Smooth muscle cell (in vitro differentiated cells): Measurements from ENCODE around the gene FGF11. TPM values are rescaled to one million over a fixed set of nuclear protein-coding genes. Genes with fewer than 3 reads are reported as not detected.
"Not testable (repeated sequence)": the region's sequence is repeated elsewhere in the genome, so short reads cannot be mapped to it uniquely, and the experiment has no call there.

Experiments
- DNase-seq: peaks from one replicate; lab custom pipeline; 2025; ENCODE audit not compliant: unreplicated experiment; lab: John Stamatoyannopoulos, UW
- H2AFZ ChIP-seq: fragments of 200-600 bp; sonication (generic); 2 replicates; pipeline ENCODE4 v1.6.0; 2016; ENCODE audit warnings: antibody characterized with exemption, low read depth, mild to moderate bottlenecking
- H3F3A ChIP-seq: fragments of 200-600 bp; sonication (generic); 2 replicates; pipeline ENCODE4 v1.6.0; 2017; ENCODE audit warnings: antibody characterized with exemption, low read depth
- H3K27ac ChIP-seq: fragments of 200-600 bp; sonication (generic); 2 replicates; pipeline ENCODE4 v1.5.1; 2016; ENCODE audit warnings: low read depth, mild to moderate bottlenecking
- H3K27me3 ChIP-seq: fragments of 200-600 bp; sonication (generic); 2 replicates; pipeline ENCODE4 v1.6.1; 2016; ENCODE audit warnings: low read depth, mild to moderate bottlenecking
- H3K36me3 ChIP-seq: fragments of 200-600 bp; sonication (generic); 2 replicates; pipeline ENCODE4 v1.5.1; 2016; ENCODE audit warnings: low read depth
- H3K4me1 ChIP-seq: fragments of 200-600 bp; sonication (generic); 2 replicates; pipeline ENCODE4 v1.5.1; 2016; ENCODE audit warnings: low read depth
- H3K4me2 ChIP-seq: fragments of 200-600 bp; sonication (generic); 2 replicates; pipeline ENCODE4 v1.6.0; 2016; ENCODE audit warnings: mild to moderate bottlenecking
- H3K4me3 ChIP-seq: fragments of 200-600 bp; sonication (generic); 2 replicates; pipeline ENCODE4 v1.5.1; 2016; ENCODE audit warnings: mild to moderate bottlenecking
- H3K79me2 ChIP-seq: fragments of 200-600 bp; sonication (generic); 2 replicates; pipeline ENCODE4 v1.6.0; 2016; ENCODE audit warnings: low read depth, mild to moderate bottlenecking
- H3K9ac ChIP-seq: fragments of 200-600 bp; sonication (generic); 2 replicates; pipeline ENCODE4 v1.6.0; 2016; ENCODE audit warnings: low read depth
- H3K9me3 ChIP-seq: fragments of 200-600 bp; sonication (generic); replicated peaks from 2 replicates; pipeline ENCODE4 v1.5.1; 2016; ENCODE audit warnings: low read depth
- H4K20me1 ChIP-seq: fragments of 200-600 bp; sonication (generic); 2 replicates; pipeline ENCODE4 v1.6.0; 2016; ENCODE audit warnings: low read depth
- WGBS: methylation state at CpG from one replicate; pipeline ENCODE4 v1.1.7; 2016; ENCODE audit warnings: low lambda C conversion rate; 5-methylcytosine and 5-hydroxymethylcytosine counted together
- polyA plus RNA-seq: library from polyadenylated mRNA; unstranded; fragments of >200 nt; fragmentation: Nextera tagmentation; extraction: Ambion mirVana; gene quantifications from 2 replicates; pipeline ENCODE4 v1.2.1, GENCODE V29; 2016
- total RNA-seq: library from RNA; depleted of rRNA; stranded (reverse); fragments of >200 nt; gene quantifications from 2 replicates; pipeline ENCODE4 v1.2.3, GENCODE V29; 2014
- TF ChIP-seq, protein P1 (sequence below): fragments of 200-600 bp; sonication (generic); IDR thresholded peaks from 2 replicates; pipeline ENCODE4 v1.5.1; 2017; ENCODE audit warnings: borderline replicate concordance, mild to moderate bottlenecking, antibody characterized with exemption; ENCODE audit not compliant: insufficient read depth, poor library complexity, severe bottlenecking

Gene FGF11
- total and polyA plus RNA-seq, 2 experiments from 2014 or later = 13.9 to 21.3 TPM

DNA sequence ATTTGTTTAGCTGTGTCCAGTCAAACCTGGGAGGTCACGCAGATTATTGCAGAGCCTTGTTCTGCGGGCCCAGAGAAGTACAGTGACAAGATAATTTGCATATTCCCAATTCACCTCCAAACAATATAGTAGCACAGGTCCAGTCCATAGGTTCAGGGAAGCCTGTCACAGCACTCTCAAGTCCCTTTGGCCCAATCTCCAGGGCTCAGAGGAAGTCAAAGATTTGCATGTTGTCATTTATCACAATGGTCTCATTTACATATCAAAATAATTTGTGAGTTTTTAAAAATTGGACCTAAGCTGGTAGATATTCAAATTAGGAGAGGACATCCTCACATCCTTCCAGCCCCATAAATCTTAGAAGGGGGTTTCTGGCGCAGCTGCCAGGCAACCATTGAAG, 28.2 kb downstream of the FGF11 start:
- no peaks in the 10 kb centered on the region for H3F3A ChIP-seq
- no peaks in the 10 kb centered on the region for H3K9me3 ChIP-seq
- H3K27ac ChIP-seq = no peak overlapping the region
- no peak overlapping the region for H3K4me3 ChIP-seq
- WGBS = 97% methylated on average over 3 of the region's 3 CpGs
- H4K20me1 ChIP-seq = peaks cover 83% of the 10 kb centered on the region
- peaks cover 64% of the 10 kb centered on the region for H3K79me2 ChIP-seq
- no peaks in the 10 kb centered on the region for H3K27me3 ChIP-seq
- H3K4me2 ChIP-seq = no peak overlapping the region
- no peak overlapping the region for H2AFZ ChIP-seq
- no peak overlapping the region for H3K9ac ChIP-seq
- no peaks in the 10 kb centered on the region for H3K4me1 ChIP-seq
- DNase-seq = no peak
- no peaks in the 10 kb centered on the region for H3K36me3 ChIP-seq
- TF ChIP-seq, protein P1, sequence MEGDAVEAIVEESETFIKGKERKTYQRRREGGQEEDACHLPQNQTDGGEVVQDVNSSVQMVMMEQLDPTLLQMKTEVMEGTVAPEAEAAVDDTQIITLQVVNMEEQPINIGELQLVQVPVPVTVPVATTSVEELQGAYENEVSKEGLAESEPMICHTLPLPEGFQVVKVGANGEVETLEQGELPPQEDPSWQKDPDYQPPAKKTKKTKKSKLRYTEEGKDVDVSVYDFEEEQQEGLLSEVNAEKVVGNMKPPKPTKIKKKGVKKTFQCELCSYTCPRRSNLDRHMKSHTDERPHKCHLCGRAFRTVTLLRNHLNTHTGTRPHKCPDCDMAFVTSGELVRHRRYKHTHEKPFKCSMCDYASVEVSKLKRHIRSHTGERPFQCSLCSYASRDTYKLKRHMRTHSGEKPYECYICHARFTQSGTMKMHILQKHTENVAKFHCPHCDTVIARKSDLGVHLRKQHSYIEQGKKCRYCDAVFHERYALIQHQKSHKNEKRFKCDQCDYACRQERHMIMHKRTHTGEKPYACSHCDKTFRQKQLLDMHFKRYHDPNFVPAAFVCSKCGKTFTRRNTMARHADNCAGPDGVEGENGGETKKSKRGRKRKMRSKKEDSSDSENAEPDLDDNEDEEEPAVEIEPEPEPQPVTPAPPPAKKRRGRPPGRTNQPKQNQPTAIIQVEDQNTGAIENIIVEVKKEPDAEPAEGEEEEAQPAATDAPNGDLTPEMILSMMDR = no peak

DNA sequence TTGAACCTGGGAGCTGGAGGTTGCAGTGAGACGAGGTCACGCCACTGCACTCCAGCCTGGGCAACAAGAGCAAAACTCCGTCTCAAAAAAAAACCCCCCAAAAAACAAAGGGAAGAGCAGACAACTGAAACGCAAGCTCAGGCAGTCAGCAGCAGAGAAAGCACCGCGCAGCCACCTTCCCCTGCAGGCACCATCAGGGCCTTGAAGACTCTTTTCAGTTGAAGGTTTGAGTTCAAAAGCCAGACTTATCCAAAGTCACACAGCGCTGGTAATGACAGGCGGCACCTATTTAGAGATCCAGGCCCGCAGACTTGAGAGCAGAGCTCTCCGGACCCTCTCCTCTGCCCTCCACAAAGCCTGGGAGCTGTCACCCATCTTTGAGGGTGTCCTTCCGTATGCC, 29.0 kb downstream of the FGF11 start:
- H3K27me3 ChIP-seq = no peaks in the 10 kb centered on the region
- H3K4me2 ChIP-seq = no peak overlapping the region
- H4K20me1 ChIP-seq = peaks cover 89% of the 10 kb centered on the region
- no peak overlapping the region for H3K27ac ChIP-seq
- H2AFZ ChIP-seq = no peak overlapping the region
- no peaks in the 10 kb centered on the region for H3F3A ChIP-seq
- TF ChIP-seq, protein P1 = no peak
- H3K9me3 ChIP-seq = no peaks in the 10 kb centered on the region
- H3K9ac ChIP-seq = no peak overlapping the region
- DNase-seq = no peak
- no peak overlapping the region for H3K4me3 ChIP-seq
- no peaks in the 10 kb centered on the region for H3K4me1 ChIP-seq
- no peaks in the 10 kb centered on the region for H3K36me3 ChIP-seq
- WGBS = 95% methylated on average over 11 of the region's 11 CpGs
- H3K79me2 ChIP-seq = peaks cover 71% of the 10 kb centered on the region

DNA sequence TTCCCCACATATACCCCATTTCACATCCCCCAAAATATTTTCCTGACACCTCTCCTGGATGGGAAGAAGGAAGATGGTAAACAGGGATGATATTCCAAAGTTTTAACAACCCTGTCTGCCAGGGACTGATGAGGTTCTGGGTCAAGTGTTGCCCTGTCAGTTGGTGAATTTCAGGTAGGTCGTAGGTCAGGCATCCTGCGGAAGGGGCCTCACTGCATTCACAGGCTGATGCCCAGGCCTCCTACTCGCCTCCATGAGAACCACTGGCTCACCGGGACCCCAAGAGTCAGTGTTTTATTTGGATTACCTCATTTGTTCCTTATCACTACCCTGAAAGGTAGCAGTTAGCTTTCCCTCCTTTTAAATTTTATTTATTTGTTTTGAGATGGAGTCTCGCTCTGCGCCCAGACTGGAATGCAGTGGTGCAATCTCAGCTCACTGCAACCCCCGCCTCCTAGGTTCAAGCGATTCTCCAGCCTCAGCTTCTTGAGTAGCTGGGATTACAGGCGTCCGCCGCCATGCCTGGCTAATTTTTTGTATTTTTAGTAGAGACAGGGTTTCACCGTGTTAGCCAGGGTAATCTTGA, 29.6 kb downstream of the FGF11 start:
- H3K36me3 ChIP-seq = no peaks in the 10 kb centered on the region
- peaks cover 93% of the 10 kb centered on the region for H4K20me1 ChIP-seq
- H3K79me2 ChIP-seq = peaks cover 77% of the 10 kb centered on the region
- DNase-seq = no peak
- H3K27ac ChIP-seq = no peak overlapping the region
- TF ChIP-seq, protein P1 = no peak
- H3F3A ChIP-seq = no peaks in the 10 kb centered on the region
- H3K27me3 ChIP-seq = no peaks in the 10 kb centered on the region
- H2AFZ ChIP-seq = no peak overlapping the region
- no peak overlapping the region for H3K9ac ChIP-seq
- H3K4me3 ChIP-seq = no peak overlapping the region
- no peak overlapping the region for H3K4me2 ChIP-seq
- 82% methylated on average over 12 of the region's 12 CpGs for WGBS
- no peaks in the 10 kb centered on the region for H3K9me3 ChIP-seq
- no peaks in the 10 kb centered on the region for H3K4me1 ChIP-seq

DNA sequence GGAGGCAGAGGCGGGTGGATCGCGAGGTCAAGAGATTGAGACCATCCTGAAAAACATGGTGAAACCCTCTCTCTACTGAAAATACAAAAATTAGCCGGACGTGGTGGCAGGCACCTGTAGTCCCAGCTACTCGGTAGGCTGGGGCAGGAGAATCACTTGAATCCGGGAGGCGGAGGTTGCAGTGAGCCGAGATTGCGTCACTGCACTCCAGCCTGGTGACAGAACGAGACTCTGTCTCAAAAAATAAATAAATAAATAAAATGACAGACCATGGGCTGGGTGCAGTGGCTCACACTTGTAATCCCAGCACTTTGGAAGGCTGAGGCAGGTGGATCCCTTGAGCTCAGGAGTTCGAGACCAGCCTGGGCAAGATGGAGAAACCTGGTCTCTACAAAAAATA, 30.5 kb downstream of the FGF11 start:
- not testable (repeated sequence) for H3K27me3 ChIP-seq, H3K27ac ChIP-seq, H3K9me3 ChIP-seq, H3K36me3 ChIP-seq, DNase-seq, H2AFZ ChIP-seq, H3F3A ChIP-seq, H3K9ac ChIP-seq, H3K4me3 ChIP-seq, H3K4me2 ChIP-seq, H3K4me1 ChIP-seq
- Histone ChIP-seq H4K20me1 (peaks cover 98% of the 10 kb centered on the region), H3K79me2 (peaks cover 86% of the 10 kb centered on the region)
- WGBS = 95% methylated on average over 12 of the region's 12 CpGs

DNA sequence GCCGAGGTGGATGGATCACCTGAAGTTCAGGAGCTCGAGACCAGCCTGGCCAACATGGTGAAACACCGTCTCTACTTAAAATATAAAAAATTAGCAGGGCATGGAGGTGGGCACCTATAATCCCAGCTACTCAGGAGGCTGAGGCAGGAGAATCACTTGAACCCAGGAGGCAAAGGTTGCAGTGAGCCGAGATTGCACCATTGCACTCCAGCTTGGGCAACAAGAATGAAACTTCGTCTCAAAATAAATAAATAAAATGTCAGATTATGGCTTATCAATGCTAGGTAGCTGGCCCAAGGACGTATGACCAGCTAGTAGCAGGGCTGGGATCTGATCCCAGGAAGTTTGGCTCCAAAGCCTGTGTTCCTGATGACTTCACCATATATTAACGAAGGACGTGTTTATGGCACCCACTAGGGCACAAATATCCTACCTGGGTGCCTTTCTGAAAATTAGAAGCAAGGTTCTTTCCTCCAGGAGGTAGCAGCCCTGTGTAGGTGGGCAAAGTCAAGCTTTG, 31.2 kb downstream of the FGF11 start:
- H3K4me3 ChIP-seq, H3K9me3 ChIP-seq, H3K9ac ChIP-seq, H2AFZ ChIP-seq, H3F3A ChIP-seq, H3K4me1 ChIP-seq, H3K27ac ChIP-seq, H3K4me2 ChIP-seq, H3K27me3 ChIP-seq, DNase-seq, H3K36me3 ChIP-seq: not testable (repeated sequence)
- Histone ChIP-seq H3K79me2 (peaks cover 92% of the 10 kb centered on the region), H4K20me1 (peaks cover 100% of the 10 kb centered on the region)
- 94% methylated on average over 8 of the region's 8 CpGs for WGBS
